ENCODE data around the gene MGAT5.

MGAT5 gene

GRCh38 chr2:134490559-134490958, 236.7 kb downstream of the MGAT5 start:
- Histone ChIP-seq H3K14ac (ENCODE audit: low read length) (no peak overlapping the region), H3K4ac (ENCODE audit: low read length) (no peak overlapping the region), H2BK12ac (ENCODE audit: low read length) (no peak overlapping the region), H3K9ac (ENCODE audit: low read depth, low read length, poor library complexity) (no peak overlapping the region), H3K27ac (replicated peaks; ENCODE audit: low read length) (no peak overlapping the region), H3K27me3 (ENCODE audit: control insufficient read depth in 3 of 3, insufficient read depth in 3 of 3, low read depth in 1 of 3, low read length in 3 of 3) (peaks cover 0 to 38% (median 0%) of the 10 kb centered on the region in 3 experiments), H3K4me3 (ENCODE audit: low read length in 2 of 2) (no peak overlapping the region), H4K8ac (ENCODE audit: low read depth, low read length) (no peak overlapping the region), H2AK5ac (ENCODE audit: low read depth, low read length) (no peak overlapping the region), H3K9me3 (replicated peaks in 1 of 2; ENCODE audit: control insufficient read depth in 2 of 2, insufficient read depth in 1 of 2, low read depth in 1 of 2, low read length in 2 of 2) (no peaks in the 10 kb centered on the region), H2BK5ac (ENCODE audit: low read length) (no peak overlapping the region), H2AFZ (ENCODE audit: low read length) (no peak overlapping the region), H3K4me2 (ENCODE audit: insufficient read depth, low read length, poor library complexity, severe bottlenecking) (no peak overlapping the region), H3K36me3 (replicated peaks in 1 of 2; ENCODE audit: control insufficient read depth in 2 of 2, insufficient read depth in 2 of 2, low read length in 2 of 2) (no peaks in the 10 kb centered on the region), H2BK120ac (ENCODE audit: low read depth, low read length) (no peak overlapping the region), H2BK15ac (ENCODE audit: low read length) (no peak overlapping the region), H3K23ac (ENCODE audit: low read depth, low read length, poor library complexity) (no peak overlapping the region), H4K91ac (ENCODE audit: low read depth, low read length, poor library complexity) (no peak overlapping the region), H3K79me1 (ENCODE audit: low read depth, low read length) (no peaks in the 10 kb centered on the region), H3K4me1 (ENCODE audit: control insufficient read depth in 2 of 2, insufficient read depth in 1 of 2, low read depth in 1 of 2, low read length in 2 of 2) (no peaks in the 10 kb centered on the region), H3K18ac (ENCODE audit: low read length) (no peak overlapping the region)
- DNase-seq (ENCODE audit: low spot score): no peak
- no CpG with 5 or more reads among the region's 4 CpGs for WGBS, 2 donors (ENCODE audit: extremely low coverage in 2 of 2, insufficient read length in 2 of 2, insufficient replicate concordance in 1 of 2)

GRCh38 chr2:134491022-134491421, 237.2 kb downstream of the MGAT5 start:
- no peak overlapping the region for H2BK12ac ChIP-seq (ENCODE audit: low read length)
- H4K91ac ChIP-seq (ENCODE audit: low read depth, low read length, poor library complexity): no peak overlapping the region
- peaks cover 0 to 34% (median 0%) of the 10 kb centered on the region in 3 experiments for H3K27me3 ChIP-seq (ENCODE audit: control insufficient read depth in 3 of 3, insufficient read depth in 3 of 3, low read depth in 1 of 3, low read length in 3 of 3)
- no peaks in the 10 kb centered on the region for H3K4me1 ChIP-seq (ENCODE audit: control insufficient read depth in 2 of 2, insufficient read depth in 1 of 2, low read depth in 1 of 2, low read length in 2 of 2)
- no peak overlapping the region for H3K9ac ChIP-seq (ENCODE audit: low read depth, low read length, poor library complexity)
- H4K8ac ChIP-seq (ENCODE audit: low read depth, low read length): no peak overlapping the region
- no peak overlapping the region for H3K23ac ChIP-seq (ENCODE audit: low read depth, low read length, poor library complexity)
- no peak overlapping the region for H3K14ac ChIP-seq (ENCODE audit: low read length)
- no peak overlapping the region for H3K4me3 ChIP-seq (ENCODE audit: low read length in 2 of 2)
- no peaks in the 10 kb centered on the region for H3K79me1 ChIP-seq (ENCODE audit: low read depth, low read length)
- no peak overlapping the region for H2BK15ac ChIP-seq (ENCODE audit: low read length)
- no peak overlapping the region for H3K18ac ChIP-seq (ENCODE audit: low read length)
- H3K4ac ChIP-seq (ENCODE audit: low read length): no peak overlapping the region
- no peak overlapping the region for H2BK120ac ChIP-seq (ENCODE audit: low read depth, low read length)
- no peak overlapping the region for H3K4me2 ChIP-seq (ENCODE audit: insufficient read depth, low read length, poor library complexity, severe bottlenecking)
- no peak overlapping the region for H2AFZ ChIP-seq (ENCODE audit: low read length)
- no peaks in the 10 kb centered on the region for H3K9me3 ChIP-seq (replicated peaks in 1 of 2; ENCODE audit: control insufficient read depth in 2 of 2, insufficient read depth in 1 of 2, low read depth in 1 of 2, low read length in 2 of 2)
- H2BK5ac ChIP-seq (ENCODE audit: low read length): no peak overlapping the region
- H2AK5ac ChIP-seq (ENCODE audit: low read depth, low read length): no peak overlapping the region
- no peak for DNase-seq (ENCODE audit: low spot score)
- no peaks in the 10 kb centered on the region for H3K36me3 ChIP-seq (replicated peaks in 1 of 2; ENCODE audit: control insufficient read depth in 2 of 2, insufficient read depth in 2 of 2, low read length in 2 of 2)
- WGBS, 2 donors (ENCODE audit: extremely low coverage in 2 of 2, insufficient read length in 2 of 2, insufficient replicate concordance in 1 of 2): no CpG with 5 or more reads among the region's 4 CpGs
- no peak overlapping the region for H3K27ac ChIP-seq (replicated peaks; ENCODE audit: low read length)

- H3K18ac ChIP-seq (ENCODE audit: low read length): no peak overlapping the region
- H3K4me3 ChIP-seq (ENCODE audit: low read length in 2 of 2): no peak overlapping the region
- H2BK15ac ChIP-seq (ENCODE audit: low read length): no peak overlapping the region
- no peak overlapping the region for H3K23ac ChIP-seq (ENCODE audit: low read depth, low read length, poor library complexity)
- no peak overlapping the region for H2BK120ac ChIP-seq (ENCODE audit: low read depth, low read length)
- no peak overlapping the region for H3K9ac ChIP-seq (ENCODE audit: low read depth, low read length, poor library complexity)
- H2AK5ac ChIP-seq (ENCODE audit: low read depth, low read length): no peak overlapping the region
- peaks cover 0 to 26% (median 0%) of the 10 kb centered on the region in 3 experiments for H3K27me3 ChIP-seq (ENCODE audit: control insufficient read depth in 3 of 3, insufficient read depth in 3 of 3, low read depth in 1 of 3, low read length in 3 of 3)
- H4K91ac ChIP-seq (ENCODE audit: low read depth, low read length, poor library complexity): no peak overlapping the region
- H3K36me3 ChIP-seq (replicated peaks in 1 of 2; ENCODE audit: control insufficient read depth in 2 of 2, insufficient read depth in 2 of 2, low read length in 2 of 2): no peaks in the 10 kb centered on the region
- no peak overlapping the region for H3K4me2 ChIP-seq (ENCODE audit: insufficient read depth, low read length, poor library complexity, severe bottlenecking)
- H3K4ac ChIP-seq (ENCODE audit: low read length): no peak overlapping the region
- H2BK12ac ChIP-seq (ENCODE audit: low read length): no peak overlapping the region
- no peak overlapping the region for H3K14ac ChIP-seq (ENCODE audit: low read length)
- no peak overlapping the region for H3K27ac ChIP-seq (replicated peaks; ENCODE audit: low read length)
- no peaks in the 10 kb centered on the region for H3K9me3 ChIP-seq (replicated peaks in 1 of 2; ENCODE audit: control insufficient read depth in 2 of 2, insufficient read depth in 1 of 2, low read depth in 1 of 2, low read length in 2 of 2)
- no peak overlapping the region for H4K8ac ChIP-seq (ENCODE audit: low read depth, low read length)
- no peaks in the 10 kb centered on the region for H3K4me1 ChIP-seq (ENCODE audit: control insufficient read depth in 2 of 2, insufficient read depth in 1 of 2, low read depth in 1 of 2, low read length in 2 of 2)
- H2AFZ ChIP-seq (ENCODE audit: low read length): no peak overlapping the region
- no peak for DNase-seq (ENCODE audit: low spot score)
- no peak overlapping the region for H2BK5ac ChIP-seq (ENCODE audit: low read length)
- no CpG with 5 or more reads among the region's 9 CpGs for WGBS, 2 donors (ENCODE audit: extremely low coverage in 2 of 2, insufficient read length in 2 of 2, insufficient replicate concordance in 1 of 2)
- no peaks in the 10 kb centered on the region for H3K79me1 ChIP-seq (ENCODE audit: low read depth, low read length)
Measured at GRCh38 chr2:134491771-134492441, 238.0 kb downstream of the MGAT5 start.

- no CpG with 5 or more reads among the region's 4 CpGs for WGBS, 2 donors (ENCODE audit: extremely low coverage in 2 of 2, insufficient read length in 2 of 2, insufficient replicate concordance in 1 of 2)
- Histone ChIP-seq H3K36me3 (replicated peaks in 1 of 2; ENCODE audit: control insufficient read depth in 2 of 2, insufficient read depth in 2 of 2, low read length in 2 of 2) (no peaks in the 10 kb centered on the region), H2BK5ac (ENCODE audit: low read length) (no peak overlapping the region), H3K9ac (ENCODE audit: low read depth, low read length, poor library complexity) (no peak overlapping the region), H3K27ac (replicated peaks; ENCODE audit: low read length) (no peak overlapping the region), H2AK5ac (ENCODE audit: low read depth, low read length) (no peak overlapping the region), H2BK120ac (ENCODE audit: low read depth, low read length) (no peak overlapping the region), H4K8ac (ENCODE audit: low read depth, low read length) (no peak overlapping the region), H3K23ac (ENCODE audit: low read depth, low read length, poor library complexity) (no peak overlapping the region), H2AFZ (ENCODE audit: low read length) (no peak overlapping the region), H3K4me1 (ENCODE audit: control insufficient read depth in 2 of 2, insufficient read depth in 1 of 2, low read depth in 1 of 2, low read length in 2 of 2) (no peaks in the 10 kb centered on the region), H3K79me1 (ENCODE audit: low read depth, low read length) (no peaks in the 10 kb centered on the region), H3K27me3 (ENCODE audit: control insufficient read depth in 3 of 3, insufficient read depth in 3 of 3, low read depth in 1 of 3, low read length in 3 of 3) (peaks cover 0 to 23% (median 0%) of the 10 kb centered on the region in 3 experiments), H3K9me3 (replicated peaks in 1 of 2; ENCODE audit: control insufficient read depth in 2 of 2, insufficient read depth in 1 of 2, low read depth in 1 of 2, low read length in 2 of 2) (no peaks in the 10 kb centered on the region), H3K14ac (ENCODE audit: low read length) (no peak overlapping the region), H3K4me3 (ENCODE audit: low read length in 2 of 2) (no peak overlapping the region), H4K91ac (ENCODE audit: low read depth, low read length, poor library complexity) (no peak overlapping the region), H3K18ac (ENCODE audit: low read length) (no peak overlapping the region), H3K4me2 (ENCODE audit: insufficient read depth, low read length, poor library complexity, severe bottlenecking) (no peak overlapping the region), H2BK12ac (ENCODE audit: low read length) (no peak overlapping the region), H3K4ac (ENCODE audit: low read length) (no peak overlapping the region), H2BK15ac (ENCODE audit: low read length) (no peak overlapping the region)
- no peak for DNase-seq (ENCODE audit: low spot score)
Measured at GRCh38 chr2:134493797-134494196, 239.9 kb downstream of the MGAT5 start.
